Activated CD4-positive, alpha-beta T cell treated with anti-CD3 and anti-CD28 coated beads for 1 hour (primary cell): ENCODE data around the gene WWTR1.

Experiments
- DNase-seq: peaks from one replicate; pipeline ENCODE4 v3.0.0-alpha.2; 2020

WWTR1 gene

DNA sequence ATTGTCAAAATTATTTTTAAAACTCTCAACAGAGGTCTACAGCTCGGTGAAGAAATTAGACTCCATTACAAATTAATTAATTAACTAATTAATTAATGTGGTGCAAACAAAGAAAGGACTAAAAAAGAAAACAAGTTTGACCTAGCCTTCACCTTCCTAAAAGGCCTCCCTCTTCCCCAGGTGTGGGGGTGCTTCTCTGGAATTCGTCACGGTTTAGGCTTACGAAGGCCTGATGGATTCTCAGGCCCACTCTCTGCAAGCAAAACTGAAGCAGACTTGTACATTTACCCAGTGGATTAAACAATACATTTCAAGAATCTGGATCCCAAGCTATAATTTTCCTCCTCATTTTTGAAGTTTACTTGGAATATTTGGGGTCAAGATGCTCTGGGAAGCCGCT, 94.7 kb downstream of the WWTR1 start:
- no peak for DNase-seq

DNA sequence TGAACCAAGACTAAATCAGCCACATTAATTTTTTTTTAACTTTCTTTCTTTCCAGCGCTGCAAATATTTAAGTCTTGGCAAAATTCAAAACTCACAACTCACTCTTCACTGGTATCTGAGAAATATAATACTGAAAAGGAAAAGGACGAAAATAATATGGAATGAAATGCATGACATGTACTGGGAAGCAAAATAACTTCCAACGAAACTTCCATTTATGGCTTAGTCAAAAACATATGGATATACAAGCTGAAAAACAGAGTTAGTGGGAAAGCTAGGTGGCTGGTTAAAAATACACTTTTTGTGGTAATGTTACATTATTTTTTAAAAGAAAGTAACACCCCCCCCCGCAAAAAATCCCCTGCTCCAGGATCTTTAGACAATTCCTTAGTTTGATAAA, 97.2 kb downstream of the WWTR1 start:
- DNase-seq: no peak

DNA sequence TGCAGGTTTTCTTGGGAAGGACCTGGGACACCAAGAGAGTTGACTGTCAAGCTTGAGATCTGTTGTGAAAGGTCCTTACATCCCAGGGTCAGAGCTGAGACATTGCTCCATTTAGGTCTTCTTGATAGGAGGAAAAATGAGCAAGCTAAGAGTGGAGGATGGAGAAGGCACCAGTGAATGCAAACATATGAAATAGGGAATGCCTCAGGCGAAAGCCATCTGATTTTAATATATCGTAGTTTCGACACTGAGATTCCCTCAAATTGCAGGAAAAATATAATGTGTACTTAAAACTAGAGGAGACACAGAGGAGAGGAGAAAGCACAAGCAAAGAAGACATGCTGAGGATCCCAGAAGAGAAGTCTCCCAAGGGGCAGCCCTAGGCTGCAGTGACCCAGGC, 97.8 kb downstream of the WWTR1 start:
- DNase-seq: no peak

DNA sequence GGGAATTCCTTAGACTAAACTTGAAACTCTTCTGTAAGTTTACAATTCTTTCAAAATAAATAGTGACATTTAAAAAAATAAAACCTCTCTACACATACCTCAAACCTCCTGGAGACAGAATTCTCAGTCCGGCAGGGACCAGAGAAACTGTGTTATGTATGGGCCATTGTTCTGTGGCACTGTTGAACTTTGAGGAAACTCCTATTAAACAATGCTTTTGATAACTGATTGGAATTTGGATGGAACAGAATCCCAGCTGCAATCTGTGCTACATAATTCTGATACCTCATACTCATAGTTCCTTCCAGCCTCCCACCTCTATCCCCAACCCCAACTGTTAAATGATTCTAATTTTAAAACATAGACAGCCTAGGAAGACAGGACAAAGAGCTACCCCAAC, 98.3 kb downstream of the WWTR1 start:
- DNase-seq: no peak

DNA sequence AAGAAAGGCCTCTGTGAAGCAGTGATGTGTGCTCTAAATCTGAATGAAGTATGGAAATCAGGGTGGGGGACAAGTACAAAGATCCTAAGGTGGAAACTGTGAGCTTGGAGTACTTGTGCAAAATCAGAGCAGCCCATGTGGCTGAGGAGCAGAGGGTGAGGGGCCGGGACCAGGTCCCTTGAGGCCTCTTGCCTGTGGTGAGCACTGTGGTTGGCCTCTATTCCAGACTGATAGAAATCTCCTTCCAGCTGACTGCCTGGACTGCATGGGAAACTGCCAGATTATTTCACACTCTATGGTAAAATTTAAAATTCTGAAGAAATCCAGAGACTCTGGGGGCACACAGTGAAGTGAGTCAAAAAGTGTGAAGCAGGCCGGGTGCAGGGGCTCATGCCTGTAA, 101.9 kb downstream of the WWTR1 start:
- no peak for DNase-seq

DNA sequence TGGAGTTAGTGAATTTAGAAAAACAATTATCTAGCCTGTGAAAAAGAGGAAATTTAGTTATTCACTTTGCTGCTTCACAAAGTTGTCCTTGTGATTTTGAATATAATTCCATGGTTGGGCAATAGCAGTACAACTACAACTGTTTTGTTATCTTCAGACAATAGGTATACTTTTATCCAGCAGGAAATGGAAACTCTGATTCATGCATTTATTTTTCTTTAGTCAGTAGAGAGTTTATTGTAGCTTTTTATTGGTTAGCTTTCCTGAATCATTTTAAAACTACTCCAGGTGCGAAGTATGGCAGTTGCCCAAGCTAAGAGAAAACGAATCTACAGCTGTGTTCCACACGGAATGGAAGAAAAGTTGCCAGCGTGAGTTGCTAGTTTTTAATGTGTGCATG, 103.0 kb downstream of the WWTR1 start:
- no peak for DNase-seq

DNA sequence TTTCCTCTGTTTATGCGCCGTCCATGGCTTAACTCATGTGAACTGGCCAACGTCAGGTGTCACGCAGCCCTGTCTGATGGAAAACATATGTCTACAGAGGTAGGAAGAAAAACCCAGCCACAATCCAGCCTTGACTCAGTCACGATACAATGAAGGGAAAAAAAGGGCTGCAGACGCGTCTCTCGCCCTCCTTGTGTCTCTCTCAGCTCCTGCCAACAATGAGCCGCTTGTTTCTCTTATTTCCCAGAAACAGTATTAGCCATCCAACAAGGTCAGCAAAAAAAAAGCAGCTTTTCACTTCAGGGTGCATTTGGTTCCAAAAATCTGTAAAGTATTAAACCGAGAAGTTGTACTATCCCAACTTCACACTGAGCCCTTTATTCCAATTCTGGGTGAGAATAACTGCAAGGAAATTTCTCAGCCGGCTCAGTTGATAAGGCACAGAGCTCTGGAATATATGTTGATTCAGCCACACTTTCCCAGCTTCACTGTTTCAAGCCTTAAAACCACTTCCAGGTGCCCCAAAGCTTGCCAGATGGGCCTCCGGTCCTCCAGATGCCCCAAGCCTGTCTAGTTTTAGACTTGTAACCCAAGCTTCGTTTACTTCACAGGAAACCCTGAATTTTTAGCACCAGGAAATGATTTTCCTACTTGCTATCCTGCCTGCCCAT, 103.9 kb downstream of the WWTR1 start:
- DNase-seq: no peak

DNA sequence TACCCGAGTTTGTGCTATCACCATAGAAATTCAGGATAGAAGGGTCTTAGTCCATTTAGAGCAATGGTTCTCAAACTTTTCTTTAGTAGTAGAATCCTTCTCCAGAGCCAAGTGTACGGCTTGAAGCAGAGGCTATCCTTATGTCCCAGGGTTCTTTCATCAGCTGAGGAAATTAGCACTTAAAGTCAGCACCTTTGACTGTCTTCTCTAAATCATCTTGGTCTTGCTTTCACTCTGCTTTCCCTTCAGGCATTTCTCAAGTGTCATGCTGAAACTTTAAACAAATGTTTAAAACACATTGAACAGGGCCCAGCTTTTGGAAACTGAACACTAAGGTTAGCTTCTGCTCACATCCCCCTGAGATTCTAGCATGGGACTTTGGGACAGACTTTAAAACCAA, 105.1 kb downstream of the WWTR1 start:
- DNase-seq: no peak

DNA sequence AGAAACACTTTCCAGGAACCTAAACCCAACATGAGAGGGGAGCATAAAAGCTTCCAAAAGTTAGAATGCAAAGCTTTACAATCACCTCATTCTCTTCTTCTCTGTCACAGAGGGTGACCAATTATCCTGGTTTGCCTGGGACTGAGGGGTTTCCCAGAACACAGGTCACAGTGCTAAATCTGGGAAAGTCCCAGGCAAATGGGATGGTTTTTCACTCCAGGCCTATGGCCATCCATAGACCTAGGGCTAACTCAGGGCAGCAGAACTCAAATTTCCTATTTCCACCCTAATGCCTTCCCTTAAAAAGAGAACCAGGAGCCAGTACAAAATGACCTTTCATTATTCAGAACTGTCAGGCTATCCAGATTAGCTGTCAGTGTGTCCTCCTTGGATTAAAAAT, 106.3 kb downstream of the WWTR1 start:
- DNase-seq: no peak

DNA sequence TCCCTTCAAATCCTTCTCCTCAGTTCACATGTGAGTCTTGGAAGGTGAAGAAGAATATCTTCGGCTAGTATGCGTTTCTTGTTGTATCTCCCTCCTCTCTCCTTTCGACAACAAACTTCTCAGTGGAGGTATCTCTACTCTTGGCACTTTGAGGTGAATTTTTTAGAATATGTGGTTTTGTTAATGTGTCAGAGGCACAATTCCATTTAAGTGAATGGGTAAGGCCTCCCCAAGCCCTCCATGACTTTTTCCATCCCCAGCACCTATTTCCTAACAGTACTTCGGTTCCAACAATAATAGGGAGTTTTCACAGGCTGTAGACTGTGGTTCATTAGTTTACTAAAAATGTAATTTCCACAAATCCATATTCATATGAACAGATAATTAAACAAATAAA, 109.2 kb downstream of the WWTR1 start:
- no peak for DNase-seq

DNA sequence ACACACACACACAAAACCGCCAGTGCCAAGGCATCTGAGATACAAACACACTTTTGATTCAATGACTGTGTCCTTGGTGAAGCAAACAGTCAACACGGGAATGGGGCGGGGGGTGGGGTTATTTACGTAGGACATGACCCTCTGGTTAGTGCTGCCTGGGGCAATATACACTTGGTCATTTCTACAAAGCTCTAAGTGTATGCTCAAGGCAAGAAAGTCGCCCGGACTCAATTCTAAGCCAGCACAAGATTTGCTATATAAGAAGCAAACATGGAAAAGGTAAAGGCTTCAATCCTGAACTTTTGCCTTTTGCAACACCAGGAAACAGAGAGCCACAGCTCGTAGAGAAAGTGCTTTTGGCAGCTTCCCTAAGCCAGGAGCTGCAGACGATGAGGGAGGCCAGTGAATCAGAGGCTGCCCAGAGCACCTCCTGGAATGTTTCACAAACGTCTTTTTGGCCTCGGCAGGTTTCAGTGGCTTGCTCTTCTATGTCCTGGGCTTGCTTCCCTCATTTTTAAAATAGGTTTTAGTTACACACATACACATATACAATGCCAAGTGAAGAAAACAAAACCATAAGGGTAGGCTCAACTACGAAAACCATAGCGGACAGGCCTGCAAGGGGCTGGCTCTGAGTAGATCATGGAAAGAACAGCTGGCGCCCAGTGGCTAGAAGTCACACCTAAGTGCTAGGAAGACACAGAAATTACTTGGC, 109.7 kb downstream of the WWTR1 start:
- DNase-seq: no peak

DNA sequence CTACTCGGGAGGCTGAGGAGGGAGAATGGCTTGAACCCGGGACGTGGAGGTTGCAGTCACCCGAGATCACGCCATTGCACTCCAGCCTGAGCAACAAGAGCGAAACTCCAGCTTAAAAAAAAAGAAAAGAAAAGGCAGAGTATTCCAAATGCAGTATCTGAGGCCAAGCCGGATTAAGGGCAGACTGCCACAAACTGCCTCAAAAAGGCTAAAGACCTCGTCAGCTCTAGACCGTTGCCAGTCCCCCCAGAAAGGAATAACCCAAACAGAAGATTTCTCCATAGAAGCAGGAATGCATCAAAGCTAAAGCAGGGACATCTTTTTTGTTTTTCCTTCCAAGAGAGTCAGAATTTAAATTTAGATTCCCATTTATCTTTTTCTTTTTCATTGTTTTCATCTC, 110.4 kb downstream of the WWTR1 start:
- DNase-seq: no peak

DNA sequence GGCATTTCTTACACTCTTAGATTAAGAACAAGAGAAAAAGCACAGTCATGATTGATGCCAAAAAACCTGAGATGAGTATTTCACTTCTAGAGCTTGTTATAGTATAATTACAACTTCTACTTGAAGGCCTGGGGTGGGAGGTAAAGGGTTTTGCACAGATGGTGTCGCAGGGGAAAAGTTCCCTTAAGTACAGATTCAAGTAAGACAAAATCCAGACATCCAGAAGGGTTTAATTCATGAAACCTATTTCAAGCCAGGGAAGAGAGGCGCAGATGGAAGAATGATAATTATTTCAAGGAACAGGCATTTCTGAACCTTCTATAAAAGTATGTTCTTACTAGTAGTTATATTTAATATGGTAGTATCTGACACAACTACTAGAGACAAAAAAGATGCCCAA, 112.8 kb downstream of the WWTR1 start:
- DNase-seq: no peak

DNA sequence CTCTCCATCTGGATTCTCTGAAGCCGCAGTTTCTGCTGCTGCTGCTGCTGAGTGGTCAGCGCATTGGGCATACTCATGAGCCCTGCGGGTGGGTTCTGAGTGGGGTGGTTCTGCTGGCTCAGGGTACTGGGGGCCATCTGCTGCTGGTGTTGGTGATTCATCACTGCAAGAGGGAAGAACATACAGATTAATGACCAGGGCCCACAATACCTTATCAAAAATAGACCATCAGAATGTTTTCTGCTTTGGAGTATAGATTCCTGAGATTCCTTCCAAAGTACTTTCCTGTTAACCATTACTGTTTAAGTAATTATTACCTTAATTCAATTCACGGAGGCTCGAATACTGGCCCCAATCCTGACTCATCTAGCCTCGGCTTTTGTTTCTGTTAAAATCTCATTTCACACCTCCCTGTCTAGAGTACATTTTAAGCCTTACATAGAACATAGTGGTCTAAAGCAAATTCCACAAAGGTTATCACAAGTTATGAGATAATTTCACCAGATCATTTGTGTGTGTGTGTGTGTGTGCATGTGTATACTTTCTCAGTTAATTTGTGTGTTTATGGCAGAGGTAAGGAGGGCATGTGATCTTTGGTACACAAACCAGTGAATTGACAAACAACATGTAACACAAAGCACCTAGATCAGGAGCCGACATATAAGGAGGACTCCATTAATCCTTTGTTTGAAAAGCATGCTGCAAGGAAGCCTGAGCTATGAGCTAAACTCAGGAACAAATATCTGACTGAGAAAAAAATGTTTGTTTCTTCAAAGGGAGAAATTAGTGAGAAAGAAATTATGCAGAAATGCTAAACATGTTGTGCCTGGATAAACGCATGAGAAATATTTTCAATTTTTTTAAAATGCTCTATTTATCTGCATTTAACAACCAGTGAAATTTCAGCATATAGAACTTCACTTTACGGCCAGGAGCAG, 115.2 kb downstream of the WWTR1 start:
- DNase-seq: no peak

DNA sequence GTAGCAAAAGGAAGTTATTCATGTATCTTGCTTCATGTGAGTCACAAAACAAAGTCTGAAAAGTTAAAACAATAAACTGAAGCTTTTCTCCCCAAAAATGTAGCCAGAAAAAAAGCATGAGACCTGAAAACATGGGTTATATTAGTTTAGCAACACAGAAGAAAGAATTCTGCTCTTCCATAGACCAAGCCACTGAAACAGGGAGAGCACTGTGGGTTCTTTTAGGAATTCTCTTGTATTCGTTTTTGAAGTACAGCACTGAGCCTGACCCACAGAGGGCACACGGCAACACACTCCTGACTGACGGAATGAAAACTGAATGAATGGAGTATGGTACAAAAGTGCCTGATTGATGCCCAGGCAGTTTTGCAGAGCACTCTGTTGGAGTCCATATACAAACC, 116.7 kb downstream of the WWTR1 start:
- no peak for DNase-seq

DNA sequence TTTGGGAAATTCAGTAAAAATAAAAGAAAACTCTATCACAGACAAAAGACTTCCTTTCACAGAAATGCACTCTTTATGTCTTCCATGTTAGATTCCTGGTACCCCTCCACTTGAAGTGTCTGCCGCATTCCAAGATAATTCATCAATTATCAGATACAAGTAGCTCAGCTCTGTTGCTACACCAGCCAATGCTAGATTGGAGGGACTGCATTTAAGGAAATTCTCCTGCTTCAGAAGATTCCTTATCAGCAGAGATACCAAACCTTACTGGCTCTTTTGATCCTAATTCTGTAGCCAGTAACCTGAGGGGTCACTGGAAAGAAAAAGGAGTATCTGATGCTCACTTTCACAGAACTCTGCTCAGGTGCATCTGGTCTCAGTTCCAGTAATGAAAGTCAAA, 119.5 kb downstream of the WWTR1 start:
- no peak for DNase-seq

DNA sequence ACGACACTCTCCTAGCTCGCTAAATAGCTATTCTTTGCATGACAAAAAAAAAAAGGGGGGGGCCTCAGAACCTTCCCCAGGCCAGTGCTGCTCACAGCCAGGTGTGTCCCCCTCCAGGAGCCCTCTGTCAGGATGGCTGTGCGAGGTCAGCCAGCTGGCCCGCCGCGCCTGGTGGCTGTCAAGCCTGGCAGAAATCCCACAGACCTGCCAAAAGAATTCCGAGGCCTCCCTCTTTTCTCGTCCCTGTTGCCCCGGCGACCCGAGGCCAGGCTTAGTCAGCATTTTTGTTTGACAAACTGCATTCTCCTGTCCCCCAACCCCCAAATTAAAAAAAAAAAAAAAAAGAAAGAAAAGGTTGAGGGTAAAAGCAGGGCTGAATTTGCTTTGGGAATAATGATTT, 121.4 kb downstream of the WWTR1 start:
- DNase-seq: no peak

DNA sequence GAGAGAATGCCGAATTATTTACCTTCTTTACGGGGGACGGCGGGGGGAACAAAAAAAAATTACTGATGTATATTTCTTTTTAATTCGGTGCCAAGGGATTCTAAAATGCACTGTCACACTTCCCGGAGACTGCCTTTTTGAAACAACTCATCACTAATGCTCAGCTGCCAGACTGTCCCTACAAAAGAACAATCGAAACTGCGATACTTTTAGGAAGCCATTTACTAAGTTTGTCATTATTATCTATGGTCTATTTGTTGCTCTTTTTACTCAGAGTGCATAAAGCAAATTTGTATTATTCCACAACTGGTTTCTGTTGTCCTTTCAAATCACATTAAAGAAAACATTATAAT, 122.5 kb downstream of the WWTR1 start:
- DNase-seq: no peak

DNA sequence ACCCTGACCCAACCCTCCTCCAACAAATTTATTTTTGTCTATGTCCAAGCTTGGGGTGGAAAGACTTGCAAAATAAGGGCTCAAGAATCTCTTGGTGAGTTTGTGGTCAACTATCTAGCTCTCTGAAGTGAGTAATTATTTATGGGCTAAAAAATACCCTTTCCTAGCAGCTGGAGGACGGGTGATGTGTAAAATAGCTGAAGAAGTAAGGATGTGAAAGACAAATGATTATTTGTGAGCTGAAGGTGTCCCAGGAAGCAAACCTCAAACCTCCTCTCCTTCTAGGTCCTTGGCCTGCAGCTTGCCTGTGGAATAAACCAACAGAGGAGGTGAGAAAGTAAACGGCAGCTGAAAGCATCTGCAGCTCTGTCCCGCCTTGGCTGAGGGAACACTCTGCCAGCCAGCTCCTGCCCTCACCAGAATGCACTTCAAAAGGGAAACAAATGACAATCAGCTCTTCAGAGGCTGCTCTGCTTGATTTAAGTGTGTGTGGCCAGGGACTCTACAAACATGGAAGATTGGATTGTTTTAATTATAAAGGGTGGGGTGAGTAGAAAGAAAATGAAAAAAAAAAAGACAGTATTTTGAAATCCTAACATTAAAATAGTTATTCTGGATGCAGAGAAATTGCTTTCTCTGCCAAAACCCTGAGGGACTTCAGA, 123.0 kb downstream of the WWTR1 start:
- DNase-seq: no peak

DNA sequence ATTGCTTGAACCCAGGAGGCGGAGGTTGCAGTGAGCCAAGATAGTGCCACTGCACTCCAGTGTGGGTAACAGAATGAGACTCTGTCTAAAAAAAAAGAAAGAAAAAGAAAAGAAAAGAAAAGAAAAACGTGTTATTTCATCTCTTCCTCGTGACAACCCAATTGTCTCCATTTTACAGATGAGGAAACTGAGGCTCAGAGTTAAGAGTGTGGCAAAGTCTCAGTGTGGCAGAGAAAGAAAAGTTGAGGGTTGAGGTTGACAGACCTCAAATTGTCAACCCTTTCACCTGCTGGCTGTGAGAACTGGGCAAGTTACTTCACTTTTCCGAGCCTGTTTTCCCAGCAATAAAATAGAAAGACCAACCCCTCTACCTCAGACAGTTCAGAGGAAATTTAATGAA, 123.7 kb downstream of the WWTR1 start:
- no peak for DNase-seq

DNA sequence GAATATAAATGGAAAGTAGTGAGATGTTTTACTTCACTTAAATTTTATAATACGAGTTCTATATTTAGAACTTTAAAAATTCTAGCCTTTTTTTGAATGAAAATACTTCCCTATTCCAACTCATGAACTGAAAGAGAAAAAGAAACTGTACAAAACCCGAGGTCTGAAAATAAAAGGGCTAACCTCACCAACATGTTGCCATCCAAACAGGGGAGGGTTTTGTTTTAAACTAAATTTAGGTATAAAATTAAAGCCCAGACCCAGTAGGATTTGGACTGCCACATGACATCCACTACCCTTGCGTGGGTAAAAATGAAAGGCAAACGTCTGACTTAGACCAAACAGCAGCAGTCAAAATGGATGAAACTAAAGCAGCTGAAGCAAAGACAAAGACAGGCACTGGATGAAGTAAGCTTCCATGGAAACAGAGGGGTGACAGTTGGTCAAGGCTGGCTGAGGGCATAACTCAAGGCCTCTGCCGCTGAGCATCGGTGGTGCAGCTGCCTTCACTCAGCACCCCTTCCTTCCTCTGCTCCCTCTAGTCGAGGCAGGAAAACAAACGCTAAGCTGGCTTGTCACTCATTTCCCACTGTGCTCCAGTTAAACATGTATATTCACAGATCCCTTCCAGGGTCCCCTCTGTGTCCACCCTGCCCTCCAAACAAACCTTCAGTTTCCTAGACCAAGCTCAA, 125.2 kb downstream of the WWTR1 start:
- DNase-seq: no peak

DNA sequence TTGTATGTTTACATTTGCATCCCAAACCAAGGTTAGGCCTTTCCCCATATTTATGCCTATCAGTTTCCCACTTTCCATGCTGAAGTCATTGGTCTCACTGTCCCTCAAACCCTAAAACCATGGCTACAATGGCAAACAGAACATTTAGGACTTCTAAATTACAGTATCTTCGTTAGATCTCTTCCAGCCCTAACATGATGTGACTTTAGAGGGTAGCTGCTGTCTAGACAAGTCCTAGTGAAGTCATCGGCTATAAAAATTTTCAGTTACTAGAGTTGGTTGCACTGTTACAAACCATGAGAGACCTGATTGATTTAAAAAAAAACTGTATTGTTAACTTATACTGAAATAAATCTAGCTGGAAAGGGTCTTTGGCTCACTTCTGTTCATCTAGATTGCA, 128.7 kb downstream of the WWTR1 start:
- DNase-seq: no peak

DNA sequence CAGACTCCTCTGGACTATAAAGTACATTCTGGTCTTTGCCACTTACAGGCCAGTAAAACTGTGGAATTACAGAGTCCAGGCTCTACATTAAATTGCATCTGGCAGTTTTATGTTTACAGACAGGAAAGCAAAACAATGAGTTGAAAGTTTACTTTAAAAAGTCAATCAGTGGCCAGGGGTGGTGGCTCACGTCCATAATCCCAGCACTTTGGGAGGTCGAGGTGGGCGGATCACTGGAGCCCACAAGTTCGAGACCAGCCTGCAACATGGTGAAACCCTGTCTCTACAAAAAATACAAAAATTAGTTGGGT, 129.5 kb downstream of the WWTR1 start:
- DNase-seq: no peak
